Rectal smooth muscle tissue (tissue), 1 donor: ENCODE results near the gene CNNM1.

Experiments
- H3K27ac ChIP-seq: one replicate; pipeline ENCODE4 v1.7.0; 2013; ENCODE audit warnings: low read depth, low read length, inconsistent platforms
- H3K27me3 ChIP-seq: one replicate; pipeline ENCODE4 v1.7.0; 2013; ENCODE audit warnings: low read length; ENCODE audit not compliant: control insufficient read depth, insufficient read depth
- H3K36me3 ChIP-seq: one replicate; pipeline ENCODE4 v1.7.0; 2013; ENCODE audit warnings: low read length; ENCODE audit not compliant: control insufficient read depth, insufficient read depth
- H3K4me1 ChIP-seq: one replicate; pipeline ENCODE4 v1.7.0; 2013; ENCODE audit warnings: low read length; ENCODE audit not compliant: control insufficient read depth, insufficient read depth
- H3K4me3 ChIP-seq: one replicate; pipeline ENCODE4 v1.7.0; 2013; ENCODE audit warnings: low read length
- H3K9ac ChIP-seq: one replicate; pipeline ENCODE4 v1.7.0; 2013; ENCODE audit warnings: low read length

The CNNM1 gene

DNA sequence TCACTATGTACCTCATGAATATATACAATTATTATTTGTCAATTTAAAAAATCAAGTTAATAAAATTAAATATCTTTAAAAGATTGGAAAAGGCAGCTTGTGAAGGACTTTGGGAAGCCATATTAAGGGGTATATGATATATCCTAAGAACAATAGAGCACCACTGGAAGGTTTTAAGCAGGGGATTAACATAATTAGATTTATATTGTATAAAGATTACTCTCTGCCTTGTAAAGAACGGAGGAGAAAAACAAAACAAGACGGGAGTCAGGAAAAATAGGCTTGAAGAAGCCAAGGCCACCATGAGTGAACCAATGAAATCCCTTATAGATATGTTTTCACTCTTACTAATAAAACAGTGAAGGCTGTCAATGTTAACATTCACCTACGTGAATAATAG is 11.1 kb upstream of the CNNM1 start:
- Histone ChIP-seq H3K27me3 (no peaks in the 10 kb centered on the region), H3K4me3 (no peak overlapping the region), H3K27ac (no peak overlapping the region), H3K36me3 (no peaks in the 10 kb centered on the region), H3K4me1 (no peaks in the 10 kb centered on the region), H3K9ac (no peak overlapping the region)

DNA sequence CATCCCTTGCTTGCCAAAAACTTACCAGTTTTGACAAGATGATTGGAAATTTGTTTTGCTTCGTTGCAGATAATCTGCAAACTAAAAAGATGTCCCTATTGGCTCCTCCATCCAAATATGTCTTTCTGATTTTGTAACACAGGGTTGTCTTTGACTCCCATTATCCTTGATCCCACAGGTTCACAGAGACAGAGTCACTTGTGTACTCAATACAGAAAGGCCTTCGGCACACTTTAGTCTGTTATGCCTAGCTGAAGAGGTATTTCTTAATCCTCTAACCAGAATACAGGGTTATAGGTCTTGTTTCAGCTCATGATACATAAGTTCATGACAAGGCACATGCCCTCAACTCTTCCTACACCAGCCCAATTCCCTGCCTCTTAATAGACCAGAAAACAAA is 10.7 kb upstream of the CNNM1 start:
- Histone ChIP-seq H3K27me3 (no peaks in the 10 kb centered on the region), H3K4me3 (no peak overlapping the region), H3K27ac (no peak overlapping the region), H3K4me1 (no peaks in the 10 kb centered on the region), H3K36me3 (no peaks in the 10 kb centered on the region), H3K9ac (no peak overlapping the region)

DNA sequence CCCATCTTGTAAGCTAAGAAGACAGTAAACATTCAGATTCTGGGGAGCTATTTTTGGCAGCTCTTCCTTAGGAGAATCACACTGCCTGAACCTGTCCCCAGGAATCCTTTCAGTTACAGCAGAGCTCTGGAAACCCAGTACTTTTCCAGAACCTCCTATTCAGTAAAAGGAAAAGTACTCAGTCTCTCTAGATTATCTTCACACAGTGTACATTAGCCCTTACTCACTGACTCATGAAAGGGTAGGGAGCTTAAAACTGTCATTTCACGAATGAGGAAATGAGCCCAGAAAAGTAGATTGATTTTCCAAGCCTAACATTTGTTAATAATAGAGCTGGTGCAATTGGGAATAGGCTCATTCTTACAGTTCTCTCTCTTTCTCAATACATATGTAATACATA is 3.9 kb upstream of the CNNM1 start:
- Histone ChIP-seq H3K27me3 (peaks cover under 1% of the 10 kb centered on the region), H3K4me3 (no peak overlapping the region), H3K9ac (no peak overlapping the region), H3K4me1 (no peaks in the 10 kb centered on the region), H3K27ac (no peak overlapping the region), H3K36me3 (no peaks in the 10 kb centered on the region)

DNA sequence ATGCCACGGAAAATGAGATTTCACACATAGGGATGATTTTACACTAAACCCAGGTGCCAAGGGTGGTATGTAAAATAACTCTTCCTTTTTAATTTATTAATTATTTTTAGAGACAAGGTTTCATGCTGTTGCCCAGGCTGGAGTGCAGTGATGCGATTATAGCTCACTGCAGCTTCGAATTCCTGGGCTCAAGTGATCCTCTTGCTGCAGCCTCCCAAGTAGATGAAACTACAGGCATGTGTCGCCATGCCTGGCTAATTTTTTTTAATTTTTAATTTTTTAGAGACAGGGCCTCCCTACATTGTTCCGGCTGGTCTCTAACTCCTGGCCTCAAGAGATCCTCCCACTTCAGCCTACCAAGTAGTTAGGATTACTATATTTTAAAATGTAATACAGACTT is 2.3 kb upstream of the CNNM1 start:
- Histone ChIP-seq H3K9ac (no peak overlapping the region), H3K4me3 (no peak overlapping the region), H3K27me3 (peaks cover 7% of the 10 kb centered on the region), H3K36me3 (no peaks in the 10 kb centered on the region), H3K27ac (no peak overlapping the region), H3K4me1 (no peaks in the 10 kb centered on the region)

DNA sequence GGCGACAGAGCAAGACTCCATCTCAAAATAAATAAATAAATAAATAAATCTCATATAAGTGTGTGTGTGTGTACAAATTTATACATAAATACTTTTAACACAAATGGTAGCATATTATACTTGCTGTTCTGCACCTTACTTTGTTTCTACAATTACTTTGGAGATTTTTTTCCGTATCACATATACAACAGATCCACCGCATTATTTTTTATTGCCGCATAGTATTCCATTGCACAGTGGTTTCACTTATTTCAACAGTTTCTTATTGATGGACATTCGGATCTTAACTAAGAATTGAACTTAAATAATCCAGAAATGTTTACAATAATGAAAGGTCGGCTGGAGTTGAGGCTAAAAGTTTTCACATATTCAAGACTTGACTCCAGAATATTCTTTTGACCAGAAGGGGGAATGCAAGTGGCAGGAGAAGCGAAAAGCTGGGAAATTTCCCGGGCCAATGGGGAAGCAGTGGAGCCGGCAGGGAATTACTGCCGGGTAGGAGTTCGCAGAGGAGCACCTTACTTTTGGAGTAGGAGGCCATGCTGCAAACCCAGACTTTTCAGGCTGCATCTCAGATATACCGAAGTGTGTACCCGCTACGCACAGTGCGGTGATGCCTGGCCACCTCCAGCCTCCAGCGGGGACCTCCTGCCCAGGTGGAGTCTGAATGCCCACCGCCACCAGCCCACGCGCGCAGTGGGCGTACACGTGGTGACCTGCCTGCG is 415 bp upstream of the CNNM1 start:
- Histone ChIP-seq H3K9ac (no peak overlapping the region), H3K4me3 (peak overlapping the region; percentile 62), H3K36me3 (no peaks in the 10 kb centered on the region), H3K27me3 (peaks cover 7% of the 10 kb centered on the region), H3K4me1 (no peaks in the 10 kb centered on the region), H3K27ac (no peak overlapping the region)

DNA sequence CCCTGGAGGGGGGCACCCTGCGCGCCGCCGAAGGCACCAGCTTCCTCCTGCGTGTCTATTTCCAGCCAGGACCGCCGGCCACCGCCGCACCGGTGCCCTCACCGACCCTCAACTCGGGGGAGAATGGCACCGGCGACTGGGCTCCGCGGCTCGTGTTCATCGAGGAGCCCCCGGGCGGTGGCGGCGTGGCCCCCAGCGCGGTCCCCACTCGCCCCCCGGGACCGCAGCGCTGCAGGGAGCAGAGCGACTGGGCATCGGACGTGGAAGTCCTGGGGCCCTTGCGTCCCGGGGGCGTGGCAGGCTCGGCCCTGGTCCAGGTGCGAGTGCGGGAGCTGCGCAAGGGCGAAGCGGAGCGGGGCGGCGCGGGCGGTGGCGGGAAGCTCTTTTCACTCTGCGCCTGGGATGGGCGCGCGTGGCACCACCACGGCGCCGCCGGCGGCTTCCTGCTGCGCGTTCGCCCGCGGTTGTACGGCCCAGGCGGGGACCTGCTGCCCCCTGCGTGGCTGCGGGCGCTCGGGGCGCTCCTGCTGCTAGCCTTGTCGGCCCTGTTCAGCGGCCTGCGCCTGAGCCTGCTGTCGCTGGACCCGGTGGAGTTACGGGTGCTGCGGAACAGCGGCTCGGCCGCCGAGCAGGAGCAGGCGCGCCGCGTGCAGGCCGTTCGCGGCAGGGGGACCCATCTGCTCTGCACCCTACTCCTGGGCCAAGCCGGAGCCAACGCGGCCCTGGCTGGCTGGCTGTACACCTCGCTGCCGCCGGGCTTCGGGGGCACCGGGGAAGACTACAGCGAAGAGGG is 594 bp downstream of the CNNM1 start:
- Histone ChIP-seq H3K27me3 (peaks cover 7% of the 10 kb centered on the region), H3K4me3 (peak overlapping the region; percentile 62), H3K27ac (no peak overlapping the region), H3K9ac (no peak overlapping the region), H3K4me1 (no peaks in the 10 kb centered on the region), H3K36me3 (no peaks in the 10 kb centered on the region)

DNA sequence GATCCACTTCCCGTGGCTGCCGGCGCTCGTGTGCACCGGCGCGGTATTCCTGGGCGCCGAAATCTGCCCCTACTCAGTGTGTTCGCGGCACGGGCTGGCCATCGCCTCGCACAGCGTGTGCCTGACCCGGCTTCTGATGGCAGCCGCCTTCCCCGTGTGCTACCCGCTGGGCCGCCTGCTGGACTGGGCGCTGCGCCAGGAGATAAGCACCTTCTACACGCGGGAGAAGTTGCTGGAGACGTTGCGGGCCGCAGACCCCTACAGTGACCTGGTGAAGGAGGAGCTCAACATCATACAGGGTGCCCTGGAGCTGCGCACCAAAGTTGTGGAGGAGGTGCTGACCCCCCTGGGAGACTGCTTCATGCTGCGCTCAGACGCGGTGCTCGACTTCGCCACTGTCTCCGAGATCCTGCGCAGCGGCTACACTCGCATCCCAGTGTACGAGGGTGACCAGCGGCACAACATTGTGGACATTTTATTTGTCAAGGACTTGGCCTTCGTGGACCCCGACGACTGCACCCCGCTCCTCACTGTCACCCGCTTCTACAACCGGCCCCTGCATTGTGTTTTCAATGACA is 1.3 kb downstream of the CNNM1 start:
- Histone ChIP-seq H3K36me3 (no peaks in the 10 kb centered on the region), H3K27me3 (peaks cover 7% of the 10 kb centered on the region), H3K4me3 (peak overlapping the region; percentile 62), H3K27ac (no peak overlapping the region), H3K9ac (no peak overlapping the region), H3K4me1 (no peaks in the 10 kb centered on the region)

DNA sequence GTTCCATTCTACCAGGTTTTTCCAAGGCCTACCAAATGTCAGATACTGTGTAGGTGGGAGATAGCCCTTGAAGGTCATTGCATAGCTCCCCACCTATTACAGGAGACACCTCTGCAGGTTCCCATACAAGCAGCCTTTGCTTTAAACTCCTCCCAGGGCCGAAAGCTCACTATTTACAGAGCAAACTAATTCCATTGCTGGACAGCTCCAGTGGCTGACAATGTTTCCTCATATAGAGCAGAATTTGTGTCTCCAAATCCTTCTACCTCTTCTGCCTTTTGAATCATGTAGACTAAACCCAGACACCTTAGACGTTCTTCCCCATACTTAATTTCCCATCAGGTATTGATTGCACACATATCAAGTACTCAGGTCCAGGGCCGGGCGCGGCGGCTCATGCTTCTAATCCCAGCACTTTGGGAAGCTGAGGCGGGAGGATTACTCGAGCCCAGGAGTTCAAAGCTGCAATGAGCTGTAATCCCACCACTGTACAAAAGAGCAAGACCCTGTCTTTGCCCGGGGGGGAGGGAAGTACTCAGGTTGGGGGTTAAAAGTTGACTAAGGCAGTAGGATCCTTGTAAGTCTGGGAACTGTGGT is 2.1 kb downstream of the CNNM1 start:
- Histone ChIP-seq H3K27ac (no peak overlapping the region), H3K36me3 (no peaks in the 10 kb centered on the region), H3K27me3 (peaks cover 7% of the 10 kb centered on the region), H3K4me3 (no peak overlapping the region), H3K4me1 (no peaks in the 10 kb centered on the region), H3K9ac (no peak overlapping the region)

DNA sequence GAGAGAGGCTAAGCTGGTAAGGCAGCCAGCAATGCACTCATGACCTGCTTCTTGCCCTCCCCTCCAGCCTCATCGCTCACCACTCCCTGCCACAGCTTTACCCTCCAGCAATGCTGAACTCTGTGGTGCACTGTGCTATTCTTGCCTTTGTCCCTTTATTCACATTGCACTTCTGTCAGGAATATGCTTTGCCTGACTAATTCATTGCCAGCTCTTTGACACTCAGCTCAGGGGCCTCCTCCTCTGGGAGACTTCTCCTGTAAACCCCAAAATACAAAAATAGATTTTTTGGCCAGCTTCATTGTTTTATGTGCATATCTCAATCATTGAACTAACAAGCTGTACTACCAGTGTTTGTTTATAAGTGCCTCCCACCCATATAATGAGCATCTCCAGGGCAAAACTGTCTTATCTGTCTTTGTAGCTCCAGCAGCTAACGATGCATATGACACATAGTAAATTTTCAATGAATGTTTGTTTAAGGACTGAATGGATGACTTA is 8.2 kb downstream of the CNNM1 start:
- Histone ChIP-seq H3K36me3 (no peaks in the 10 kb centered on the region), H3K27me3 (no peaks in the 10 kb centered on the region), H3K4me3 (no peak overlapping the region), H3K4me1 (no peaks in the 10 kb centered on the region), H3K27ac (no peak overlapping the region), H3K9ac (no peak overlapping the region)

DNA sequence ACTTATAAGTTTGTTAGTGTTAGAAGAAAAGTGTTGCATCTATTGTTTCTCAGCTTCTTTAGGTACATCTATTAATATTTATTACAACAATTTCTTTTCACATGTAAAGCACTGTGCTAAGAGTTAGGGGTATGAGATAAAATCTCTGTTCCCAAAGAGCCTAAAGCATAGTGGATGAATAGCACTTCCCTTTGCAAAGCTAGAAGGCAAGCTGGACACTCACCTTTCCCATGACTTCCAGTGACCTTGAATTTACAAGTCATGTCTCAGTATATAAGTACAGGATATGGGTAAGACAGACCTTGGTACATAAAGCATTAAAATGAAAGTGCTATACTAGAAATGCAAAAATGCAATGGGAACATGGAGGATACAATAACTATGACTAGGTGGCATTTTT is 8.7 kb downstream of the CNNM1 start:
- Histone ChIP-seq H3K9ac (no peak overlapping the region), H3K4me1 (no peaks in the 10 kb centered on the region), H3K27me3 (no peaks in the 10 kb centered on the region), H3K27ac (no peak overlapping the region), H3K4me3 (no peak overlapping the region), H3K36me3 (no peaks in the 10 kb centered on the region)

DNA sequence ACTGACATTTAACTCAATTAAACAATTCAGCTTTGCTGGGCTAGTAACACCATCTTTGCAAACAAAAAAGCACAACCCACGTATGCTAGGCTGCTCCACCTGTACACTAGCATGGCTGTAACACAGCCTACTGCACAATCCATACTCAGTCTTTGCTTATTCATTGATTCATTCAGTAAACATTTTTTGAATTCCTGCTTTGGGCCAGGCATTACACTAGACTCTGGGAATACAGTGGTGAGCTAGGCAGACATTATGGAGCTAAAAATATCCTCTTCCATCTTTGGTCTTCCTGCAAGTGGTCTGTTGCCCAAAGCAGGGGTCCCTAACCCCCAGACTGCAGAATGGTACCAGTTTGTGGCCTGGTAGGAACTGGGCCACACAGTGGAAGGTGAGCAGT is 9.9 kb downstream of the CNNM1 start:
- H3K4me1 ChIP-seq: no peaks in the 10 kb centered on the region
- no peak overlapping the region for H3K27ac ChIP-seq
- H3K4me3 ChIP-seq: no peak overlapping the region
- H3K36me3 ChIP-seq: no peaks in the 10 kb centered on the region
- H3K27me3 ChIP-seq: no peaks in the 10 kb centered on the region
- H3K9ac ChIP-seq: no peak overlapping the region

DNA sequence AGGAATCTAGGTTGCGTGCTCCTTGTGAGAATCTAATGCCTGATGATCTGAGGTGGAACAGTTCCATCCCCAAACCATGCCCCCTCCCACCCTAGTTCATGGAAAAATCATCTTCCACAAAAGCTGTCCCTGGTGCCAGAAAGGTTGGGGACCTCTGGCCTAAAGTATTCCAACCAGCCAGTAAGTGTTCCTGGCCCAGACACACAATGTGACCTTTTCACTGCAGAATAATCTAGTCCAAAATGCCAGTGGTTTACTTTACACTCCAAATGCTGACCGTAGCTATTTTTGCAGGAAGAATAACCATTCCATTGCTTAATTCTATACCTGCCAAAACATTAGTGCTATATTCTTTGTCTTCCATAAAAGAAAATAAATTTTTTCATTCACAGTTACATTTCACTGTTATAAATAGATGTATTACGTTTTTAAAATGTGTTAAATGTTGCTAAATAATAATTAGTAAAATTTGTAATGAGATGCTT is 10.4 kb downstream of the CNNM1 start:
- H3K27ac ChIP-seq: no peak overlapping the region
- H3K4me3 ChIP-seq: no peak overlapping the region
- no peaks in the 10 kb centered on the region for H3K36me3 ChIP-seq
- no peaks in the 10 kb centered on the region for H3K27me3 ChIP-seq
- H3K4me1 ChIP-seq: no peaks in the 10 kb centered on the region
- no peak overlapping the region for H3K9ac ChIP-seq
